NCI-H510A treated with DMSO at 0.1 percent for 48 hours (cell line): Measurements from ENCODE around the gene P4HB.

ENCODE experiments used
- DNase-seq: peaks from one replicate; lab custom pipeline; 2025; lab: John Stamatoyannopoulos, UW

Gene P4HB

DNA sequence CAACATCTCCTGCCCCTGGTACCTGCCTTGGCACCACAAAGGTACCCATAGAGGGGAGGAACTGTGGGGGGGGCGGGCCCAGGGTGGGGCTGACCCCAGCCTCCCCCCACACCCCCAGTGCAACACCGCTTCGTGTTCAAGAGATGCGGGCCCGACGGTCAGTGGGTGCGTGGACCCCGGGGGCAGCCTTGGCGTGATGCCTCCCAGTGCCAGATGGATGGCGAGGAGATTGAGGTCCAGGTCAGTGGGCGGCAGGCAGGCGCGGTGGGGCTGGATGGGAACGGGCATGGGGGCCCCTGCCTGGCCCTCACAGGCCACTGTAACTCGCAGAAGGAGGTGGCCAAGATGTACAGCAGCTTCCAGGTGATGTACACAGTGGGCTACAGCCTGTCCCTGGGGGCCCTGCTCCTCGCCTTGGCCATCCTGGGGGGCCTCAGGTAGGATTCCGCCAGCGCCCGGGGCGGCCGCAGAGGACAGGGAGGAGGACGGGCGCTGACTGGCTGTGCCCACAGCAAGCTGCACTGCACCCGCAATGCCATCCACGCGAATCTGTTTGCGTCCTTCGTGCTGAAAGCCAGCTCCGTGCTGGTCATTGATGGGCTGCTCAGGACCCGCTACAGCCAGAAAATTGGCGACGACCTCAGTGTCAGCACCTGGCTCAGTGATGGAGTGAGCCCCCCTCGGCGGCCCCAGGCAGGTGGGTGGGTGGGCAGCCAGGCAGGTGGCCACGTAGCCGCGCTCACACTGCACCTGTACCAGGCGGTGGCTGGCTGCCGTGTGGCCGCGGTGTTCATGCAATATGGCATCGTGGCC is 49.2 kb downstream of the P4HB start:
- DNase-seq, result no peak

DNA sequence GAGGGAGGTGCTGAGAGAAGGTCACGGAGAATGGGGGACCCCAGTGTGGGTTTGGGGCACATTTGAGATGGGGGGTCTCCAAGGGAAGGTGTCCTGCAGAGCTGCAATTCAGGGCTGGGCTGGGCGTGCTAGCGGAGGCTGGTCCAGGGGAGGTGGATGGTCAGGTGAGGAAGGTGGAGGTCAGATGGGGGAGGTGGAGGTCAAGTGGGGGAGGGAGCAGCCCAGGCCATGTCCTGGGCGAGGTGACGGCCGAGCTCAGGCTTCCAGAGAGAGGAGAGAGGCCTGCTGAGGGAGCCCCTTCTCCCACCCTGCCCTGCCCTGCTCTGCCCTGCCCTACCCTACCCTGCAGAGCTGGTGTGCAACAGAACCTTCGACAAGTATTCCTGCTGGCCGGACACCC is 49.9 kb downstream of the P4HB start:
- DNase-seq, result no peak

DNA sequence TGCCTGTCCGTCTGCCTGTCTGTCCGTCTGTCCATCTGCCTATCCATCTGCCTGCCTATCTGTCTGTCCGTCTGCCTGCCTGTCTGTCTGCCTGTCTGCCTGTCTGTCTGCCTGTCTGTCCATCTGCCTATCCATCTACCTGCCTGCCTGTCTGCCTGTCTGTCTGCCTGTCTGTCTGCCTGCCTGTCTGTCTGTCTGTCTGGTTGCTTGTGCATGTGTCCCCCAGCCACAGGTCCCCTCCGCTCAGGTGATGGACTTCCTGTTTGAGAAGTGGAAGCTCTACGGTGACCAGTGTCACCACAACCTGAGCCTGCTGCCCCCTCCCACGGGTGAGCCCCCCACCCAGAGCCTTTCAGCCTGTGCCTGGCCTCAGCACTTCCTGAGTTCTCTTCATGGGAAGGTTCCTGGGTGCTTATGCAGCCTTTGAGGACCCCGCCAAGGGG is 50.8 kb downstream of the P4HB start:
- no peak for DNase-seq

DNA sequence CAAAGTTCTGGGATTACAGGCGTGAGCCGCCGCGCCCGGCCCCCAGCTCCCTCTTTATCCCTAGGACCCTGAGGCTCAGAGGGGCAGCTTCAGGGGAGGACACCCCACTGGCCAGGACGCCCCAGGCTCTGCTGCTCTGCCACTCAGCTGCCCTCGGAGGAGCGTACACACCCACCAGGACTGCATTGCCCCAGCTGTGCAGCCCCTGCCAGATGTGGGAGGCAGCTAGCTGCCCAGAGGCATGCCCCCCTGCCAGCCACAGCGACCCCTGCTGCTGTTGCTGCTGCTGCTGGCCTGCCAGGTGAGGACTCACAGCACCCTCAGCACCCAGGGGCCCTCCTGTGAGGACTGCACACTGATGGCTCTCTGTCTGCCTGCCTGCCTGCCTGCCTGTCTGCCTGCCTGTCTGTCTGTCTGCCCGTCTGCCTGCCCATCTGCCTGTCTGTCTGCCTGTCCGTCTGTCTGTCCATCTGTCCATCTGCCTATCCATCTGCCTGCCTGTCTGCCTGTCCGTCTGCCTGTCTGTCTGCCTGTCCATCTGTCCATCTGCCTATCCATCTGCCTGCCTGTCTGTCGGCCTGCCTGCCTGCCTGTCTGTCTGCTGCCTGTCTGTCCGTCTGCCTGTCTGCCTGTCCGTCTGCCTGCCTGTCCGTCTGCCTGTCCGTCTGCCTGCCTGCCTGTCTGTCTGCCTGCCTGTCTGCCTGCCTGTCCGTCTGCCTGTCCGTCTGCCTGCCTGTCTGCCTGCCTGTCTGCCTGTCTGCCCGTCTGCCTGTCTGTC is 51.4 kb downstream of the P4HB start:
- no peak for DNase-seq

DNA sequence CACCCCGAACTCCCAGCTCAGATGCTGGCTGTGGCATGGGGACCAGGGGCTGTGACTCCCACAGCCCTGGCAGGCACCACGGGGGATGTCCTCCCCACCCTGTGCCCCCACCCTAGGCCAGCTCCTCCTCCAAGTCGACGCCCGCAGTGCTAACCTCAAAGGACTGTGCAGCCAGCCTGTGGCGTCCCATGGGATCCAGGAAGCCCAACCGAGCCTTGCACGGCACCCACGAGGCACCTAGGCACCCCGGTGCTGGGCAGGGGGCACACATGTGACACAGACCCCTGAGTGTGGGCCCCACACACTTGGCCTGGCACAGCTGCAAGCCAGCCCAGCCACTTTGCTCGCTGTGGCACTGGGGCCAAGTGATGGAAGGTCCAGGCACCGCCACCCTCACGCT is 52.5 kb downstream of the P4HB start:
- DNase-seq, result no peak

DNA sequence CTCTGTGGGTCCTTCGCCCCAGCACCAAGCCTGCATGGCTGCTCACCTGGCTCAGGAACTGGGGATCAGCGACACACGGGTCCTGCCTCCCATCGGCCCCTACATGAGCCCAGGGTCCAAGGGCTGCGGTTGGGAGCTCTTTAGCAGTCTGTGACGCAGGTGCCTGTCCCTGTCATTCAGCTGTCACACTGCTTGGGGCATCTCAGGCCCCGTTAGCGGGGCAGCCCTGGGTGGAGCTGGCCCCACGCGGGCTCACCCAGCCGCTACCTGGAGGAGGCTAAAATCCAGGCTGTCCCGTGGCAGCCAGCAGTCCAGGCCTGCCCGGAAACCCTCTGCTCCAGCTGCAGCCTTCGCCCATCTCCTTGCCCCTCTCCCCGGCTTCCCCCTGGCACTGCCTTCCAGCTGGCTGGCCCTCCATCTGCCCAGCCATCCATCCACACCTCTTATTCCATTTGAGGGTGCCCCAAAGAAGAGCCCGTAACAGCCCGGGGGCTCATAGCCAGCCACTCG is 53.1 kb downstream of the P4HB start:
- DNase-seq, result no peak

DNA sequence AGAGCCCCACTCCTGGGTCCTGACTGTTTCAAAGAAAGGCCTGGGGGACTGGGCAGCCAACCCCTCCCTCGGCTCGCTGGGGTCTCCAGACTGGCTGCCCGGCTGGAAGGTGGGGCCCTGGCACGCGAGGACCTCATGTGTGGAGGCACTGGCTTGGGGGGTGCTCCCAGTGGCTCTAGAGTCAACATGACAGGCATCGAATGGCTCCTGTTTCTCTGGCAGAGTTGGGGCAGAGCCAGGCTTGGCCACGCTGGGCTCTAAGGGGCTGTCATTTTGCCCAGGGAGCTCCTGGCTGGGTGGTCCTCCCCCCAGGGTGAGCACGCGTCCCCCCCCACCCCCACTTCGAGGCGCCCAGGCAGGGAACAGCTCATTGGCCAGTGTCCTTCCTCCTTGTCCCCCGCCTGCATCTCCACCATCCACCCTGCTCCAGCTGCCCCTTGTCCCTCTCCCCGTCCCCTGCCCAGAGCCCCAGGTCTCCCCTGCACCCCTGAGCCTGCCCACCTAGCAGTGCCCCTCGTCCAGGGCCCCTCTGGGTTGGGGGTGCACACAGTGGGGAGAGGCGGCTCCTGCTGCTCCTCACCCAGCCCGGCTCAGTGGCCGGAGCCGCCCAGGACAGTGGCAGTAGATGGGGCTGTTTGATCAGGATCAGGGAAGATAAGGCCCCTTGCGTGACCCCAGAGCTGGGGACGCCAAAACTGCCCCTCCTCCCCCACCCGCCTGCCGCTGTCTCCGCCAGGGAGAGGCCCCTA is 53.7 kb downstream of the P4HB start:
- DNase-seq, result no peak

DNA sequence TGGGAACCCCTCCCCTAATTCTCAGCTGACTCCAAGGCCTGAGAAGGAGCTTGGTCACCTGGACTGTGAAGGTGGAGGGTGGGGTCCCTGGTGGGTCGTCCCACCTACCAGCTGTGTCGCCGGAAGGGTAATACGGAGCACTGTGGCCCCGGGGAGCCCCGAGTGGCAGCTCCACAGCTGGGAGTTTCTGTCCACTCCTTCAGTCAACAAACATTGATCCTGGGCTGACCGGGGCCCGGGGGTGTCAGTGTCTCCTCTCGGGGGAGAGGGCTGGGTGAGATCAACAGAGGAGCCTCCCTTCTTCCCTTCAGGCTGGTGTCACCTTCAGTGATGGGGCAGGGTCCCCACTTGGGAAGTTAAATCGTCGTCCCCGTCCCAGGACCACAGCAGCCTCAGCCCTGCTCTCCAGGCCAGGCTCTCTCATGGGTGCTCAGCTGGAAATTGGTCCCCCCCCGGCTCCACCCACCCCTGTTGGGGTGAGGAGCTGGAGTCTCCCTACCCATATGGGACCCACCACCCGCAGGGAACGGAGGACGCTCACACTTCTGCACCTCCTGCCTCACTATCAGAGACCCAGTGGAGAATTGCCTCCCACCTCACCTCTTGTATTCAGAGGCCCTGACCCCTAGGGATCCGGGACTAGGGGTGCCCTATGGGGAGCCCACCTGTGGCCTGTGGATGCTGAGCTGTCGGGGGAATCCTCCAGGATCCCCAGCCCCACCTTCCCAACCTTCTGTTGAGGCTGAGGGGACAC is 54.5 kb downstream of the P4HB start:
- no peak for DNase-seq

DNA sequence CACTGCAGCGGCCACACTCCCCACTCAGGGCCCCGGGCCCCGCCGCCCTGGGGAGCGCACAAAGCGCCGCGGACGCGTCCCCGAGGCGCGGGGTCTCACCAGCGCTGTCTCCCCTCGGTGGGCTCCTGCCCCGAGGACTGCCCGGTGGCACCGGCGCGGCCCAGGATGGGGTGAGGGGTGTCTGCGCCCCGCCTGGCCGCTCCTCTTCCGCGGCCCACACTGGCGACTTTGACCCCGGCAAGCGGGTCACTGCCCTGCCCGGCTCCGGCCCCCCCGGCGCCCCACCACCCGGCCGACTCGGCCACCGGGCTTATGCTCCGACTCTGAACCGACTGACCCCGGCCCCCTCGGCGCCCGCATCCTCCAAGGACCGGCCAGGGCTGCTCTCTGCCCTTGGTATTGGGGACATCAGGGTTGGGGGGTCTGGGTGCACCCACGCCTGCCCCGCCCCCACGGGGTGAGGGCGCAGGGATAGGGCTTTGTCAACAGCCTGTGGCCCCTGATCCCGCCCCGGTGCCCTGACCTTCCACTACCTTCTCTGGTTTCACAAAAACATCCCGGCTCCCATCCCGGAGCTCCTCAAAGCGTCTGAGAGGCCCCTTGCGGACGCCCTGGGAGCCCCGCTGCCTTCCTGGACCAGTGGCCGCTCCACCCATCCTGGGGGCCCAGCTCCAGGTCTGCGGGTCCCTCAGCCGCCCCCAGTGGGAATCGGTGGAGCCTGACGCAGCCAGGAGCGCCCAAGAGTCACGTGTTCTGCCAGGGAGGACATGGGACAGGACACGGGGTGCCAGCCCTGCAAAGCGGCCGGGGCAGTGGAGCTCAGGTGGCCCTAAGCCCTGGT is 55.6 kb downstream of the P4HB start:
- no peak for DNase-seq

DNA sequence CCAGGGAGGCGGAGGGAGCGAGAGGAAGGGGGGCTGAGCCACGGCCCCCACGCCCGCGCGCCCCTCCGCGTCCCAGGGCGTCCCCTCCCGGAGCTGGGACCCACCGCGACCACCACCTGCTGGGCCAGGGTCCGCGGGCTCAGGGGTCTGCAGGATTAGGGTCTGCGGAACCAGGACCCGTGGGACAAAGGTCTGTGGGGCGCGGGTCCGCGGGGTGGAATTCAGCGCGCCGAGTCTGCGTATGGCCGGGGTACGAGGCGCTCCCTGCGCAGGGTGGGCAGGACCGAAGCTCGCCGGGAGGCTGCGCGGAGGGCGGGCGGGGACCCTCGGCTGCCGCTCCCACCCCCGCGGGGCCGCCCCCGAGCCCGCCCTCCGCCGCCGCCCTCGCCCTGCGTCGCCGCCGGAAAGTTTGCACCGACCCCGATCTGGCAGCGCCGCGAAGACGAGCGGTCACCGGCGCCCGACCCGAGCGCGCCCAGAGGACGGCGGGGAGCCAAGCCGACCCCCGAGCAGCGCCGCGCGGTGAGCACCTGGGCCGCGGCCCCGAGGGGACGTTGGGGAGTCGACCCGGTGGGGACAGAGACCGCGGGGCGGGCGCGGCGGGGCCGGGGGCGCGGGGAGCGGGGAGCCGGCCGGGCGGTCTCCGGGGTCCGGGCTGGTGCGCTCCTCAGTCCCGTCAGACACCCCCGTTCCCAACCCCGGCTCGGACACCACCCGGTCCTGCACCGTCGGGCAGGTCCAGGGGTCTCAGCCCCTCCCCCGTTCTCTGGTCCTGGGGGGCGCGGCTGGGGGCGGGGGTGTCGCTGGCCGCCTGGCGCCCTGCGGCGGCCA is 56.4 kb downstream of the P4HB start, which contains the start of gene GCGR:
Gene GCGR (plus strand): TSS at position 423 of the 831 bp plus-strand sequence. CDS start 4,869 bp downstream, outside the sequence.
- DNase-seq, result no peak

DNA sequence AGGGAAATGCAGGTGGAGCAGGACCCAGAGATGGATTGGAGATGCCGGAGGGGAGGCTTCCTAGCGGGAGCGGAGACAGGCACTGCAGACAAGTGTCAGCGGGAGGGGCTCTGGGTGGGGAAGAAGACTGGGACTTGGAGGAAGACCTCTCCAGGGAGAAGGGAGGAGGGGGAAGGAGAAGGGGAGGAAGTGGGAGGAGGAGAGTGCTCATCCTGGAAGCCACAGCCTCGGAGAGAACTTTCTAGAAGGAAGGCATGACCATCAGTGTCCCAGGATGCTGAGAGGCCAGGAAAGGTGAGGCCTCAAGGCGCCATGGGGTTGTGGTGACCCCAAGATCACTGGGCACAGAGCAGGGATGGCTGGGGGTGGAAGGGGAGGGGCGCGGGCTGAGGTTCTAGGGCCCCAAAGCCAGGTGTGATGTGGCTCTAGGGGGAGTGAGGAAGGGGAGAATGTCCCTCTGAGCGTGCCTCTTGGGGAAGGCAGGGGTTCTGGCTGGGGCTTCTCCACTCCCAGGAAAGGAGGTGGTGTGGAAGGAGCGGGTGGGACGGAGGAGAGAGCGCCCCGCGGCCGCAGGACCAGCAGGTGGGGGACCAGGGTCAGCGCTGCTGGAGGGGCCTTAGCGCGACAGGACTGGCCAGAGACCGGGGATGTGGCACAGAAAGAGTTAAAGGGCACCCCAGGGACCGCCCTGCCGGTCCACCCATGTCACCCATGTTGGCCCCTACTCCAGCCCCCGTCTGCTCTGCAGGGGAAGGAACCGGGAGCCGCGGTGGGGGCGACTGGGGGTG is 57.3 kb downstream of the P4HB start:
- no peak for DNase-seq

DNA sequence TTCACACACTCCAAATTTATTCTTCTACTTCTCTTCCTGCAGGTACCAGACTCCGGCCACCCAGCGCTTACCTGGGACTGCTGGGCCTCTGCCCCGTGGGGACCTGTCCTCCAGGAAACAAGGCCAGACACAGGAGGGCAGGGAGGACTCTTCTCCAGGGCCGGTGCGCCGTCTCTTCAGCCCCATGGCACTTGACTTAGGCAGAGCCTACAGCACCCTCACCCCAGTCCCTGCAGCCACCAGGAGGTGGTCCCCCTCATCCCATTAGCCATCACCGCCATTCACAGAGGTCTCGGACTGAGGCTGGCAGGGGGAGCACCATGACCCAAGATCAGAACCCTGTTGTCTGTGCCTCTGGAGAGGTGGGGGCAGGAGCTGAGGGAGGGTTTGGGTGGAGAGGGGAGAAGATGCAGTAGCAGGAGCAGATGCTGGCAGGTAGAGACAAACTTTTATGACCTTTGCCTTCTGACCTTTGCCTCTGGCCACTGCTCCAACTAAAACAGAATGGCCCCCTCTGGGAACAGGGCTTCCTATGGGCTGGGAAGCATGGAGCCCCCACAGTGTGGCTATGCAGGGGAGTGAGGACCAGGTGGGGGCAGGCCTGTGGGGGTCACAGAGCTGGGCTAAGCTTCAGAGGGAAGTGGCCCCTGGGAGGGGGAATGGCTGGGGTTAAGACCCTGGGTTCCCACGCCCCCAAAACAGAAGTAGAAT is 58.1 kb downstream of the P4HB start:
- no peak for DNase-seq

DNA sequence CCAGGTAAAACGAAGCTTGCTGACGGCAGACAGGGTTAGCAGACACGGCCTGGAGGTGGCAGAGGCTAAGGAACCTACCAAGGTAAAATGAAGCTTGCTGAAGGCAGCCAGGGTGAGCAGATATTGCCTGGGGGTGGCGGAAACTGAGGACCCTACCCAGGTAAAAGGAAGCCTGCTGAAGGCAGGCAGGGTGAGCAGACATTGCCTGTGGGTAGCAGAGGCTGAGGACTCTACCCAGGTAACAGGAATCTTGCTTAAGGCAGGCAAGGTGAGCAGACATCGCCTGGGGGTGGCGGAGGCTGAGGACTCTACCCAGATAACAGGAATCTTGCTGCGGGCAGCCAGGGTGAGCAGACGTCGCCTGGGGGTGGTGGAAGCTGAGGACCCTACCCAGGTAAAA is 59.0 kb downstream of the P4HB start:
- no peak for DNase-seq

DNA sequence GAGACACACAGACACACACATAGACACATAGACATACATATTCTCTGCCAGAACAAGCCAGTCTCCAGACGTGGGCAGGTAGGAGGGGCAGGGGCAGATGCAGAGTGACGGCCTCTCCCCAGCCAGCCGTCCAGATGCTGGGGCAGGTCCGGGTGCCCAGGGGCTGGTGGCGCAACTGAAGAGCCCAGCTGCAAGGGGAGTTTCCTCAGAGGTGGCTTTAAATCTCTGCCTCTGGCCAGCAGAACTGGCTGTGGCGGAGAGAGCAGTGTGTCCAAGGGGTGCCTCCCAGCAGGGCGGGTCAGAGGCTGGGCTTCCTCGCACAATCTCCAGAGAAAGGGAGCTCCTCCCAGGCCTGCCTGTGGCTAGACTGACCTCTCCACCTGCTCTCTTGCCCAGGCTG is 65.8 kb downstream of the P4HB start:
- DNase-seq, result no peak

DNA sequence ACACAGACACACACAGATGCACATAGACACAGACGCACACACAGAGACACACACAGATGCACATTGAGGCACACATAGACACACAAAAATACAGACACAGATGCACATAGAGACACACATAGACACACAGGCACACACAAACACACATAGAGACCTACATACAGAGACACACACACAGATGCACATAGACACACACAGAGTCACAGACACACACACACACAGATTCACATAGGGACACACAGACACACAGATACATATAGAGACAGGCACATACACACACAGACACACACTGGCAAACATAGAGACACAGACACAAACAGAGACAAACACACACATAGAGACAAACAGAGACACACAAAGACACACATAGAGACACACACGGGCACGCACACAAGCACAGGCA is 66.3 kb downstream of the P4HB start:
- no peak for DNase-seq
